ENCODE results near the gene XPO4. TPM values are rescaled to one million over a fixed set of nuclear protein-coding genes. Genes with fewer than 3 reads are reported as not detected.

Gene XPO4
- total RNA-seq, 2 donors from 2014 or later: 9.1 to 9.6 TPM

DNA sequence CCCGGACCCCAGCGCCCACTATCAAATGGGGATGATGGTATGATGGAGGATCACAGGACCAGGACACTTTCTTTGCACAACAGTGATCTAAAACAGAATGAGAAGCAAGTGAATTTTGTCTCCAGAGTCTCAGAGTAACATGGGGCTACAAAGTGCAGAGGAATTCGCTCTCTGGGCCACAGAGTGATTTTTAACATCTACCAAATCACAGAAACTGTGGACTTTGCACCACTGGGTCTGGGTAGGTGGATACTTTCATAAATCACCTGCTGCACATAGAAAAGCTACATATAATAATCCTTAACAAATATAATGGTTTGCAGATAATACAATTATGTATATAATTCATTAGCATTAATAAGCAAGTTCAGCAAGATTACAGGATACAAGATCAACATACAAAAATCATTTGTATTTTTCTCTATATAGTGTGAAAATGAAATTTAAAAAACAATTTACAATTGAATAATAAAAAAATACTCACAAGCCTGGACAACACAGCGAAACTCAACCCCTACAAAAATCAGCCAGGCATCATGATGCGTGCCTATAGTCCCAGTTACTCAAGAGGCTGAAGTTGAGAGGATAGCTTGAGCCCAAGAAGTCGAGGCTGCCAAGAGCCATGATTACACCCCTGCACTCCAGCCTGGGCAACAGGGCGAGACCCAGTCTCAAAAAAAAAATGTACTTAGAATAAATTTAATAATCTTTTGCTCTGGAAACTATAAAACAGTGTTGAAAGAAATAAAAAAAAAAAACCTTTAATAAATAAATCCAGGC, 68.5 kb downstream of the XPO4 start:
- H3K27me3 ChIP-seq: no peaks in the 10 kb centered on the region
- ATAC-seq (no peak), DNase-seq (no peak)
- H3K27ac ChIP-seq: no peak overlapping the region
- intact Hi-C loops (cut with DNase I): no loop called here
- H3K9me3 ChIP-seq: no peaks in the 10 kb centered on the region
- no peak for TF ChIP-seq POLR2A (IDR thresholded peaks at IDR 0.05)
- TF ChIP-seq, protein P1, sequence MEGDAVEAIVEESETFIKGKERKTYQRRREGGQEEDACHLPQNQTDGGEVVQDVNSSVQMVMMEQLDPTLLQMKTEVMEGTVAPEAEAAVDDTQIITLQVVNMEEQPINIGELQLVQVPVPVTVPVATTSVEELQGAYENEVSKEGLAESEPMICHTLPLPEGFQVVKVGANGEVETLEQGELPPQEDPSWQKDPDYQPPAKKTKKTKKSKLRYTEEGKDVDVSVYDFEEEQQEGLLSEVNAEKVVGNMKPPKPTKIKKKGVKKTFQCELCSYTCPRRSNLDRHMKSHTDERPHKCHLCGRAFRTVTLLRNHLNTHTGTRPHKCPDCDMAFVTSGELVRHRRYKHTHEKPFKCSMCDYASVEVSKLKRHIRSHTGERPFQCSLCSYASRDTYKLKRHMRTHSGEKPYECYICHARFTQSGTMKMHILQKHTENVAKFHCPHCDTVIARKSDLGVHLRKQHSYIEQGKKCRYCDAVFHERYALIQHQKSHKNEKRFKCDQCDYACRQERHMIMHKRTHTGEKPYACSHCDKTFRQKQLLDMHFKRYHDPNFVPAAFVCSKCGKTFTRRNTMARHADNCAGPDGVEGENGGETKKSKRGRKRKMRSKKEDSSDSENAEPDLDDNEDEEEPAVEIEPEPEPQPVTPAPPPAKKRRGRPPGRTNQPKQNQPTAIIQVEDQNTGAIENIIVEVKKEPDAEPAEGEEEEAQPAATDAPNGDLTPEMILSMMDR (IDR thresholded peaks at IDR 0.05): no peak
- no peaks in the 10 kb centered on the region for H3K4me1 ChIP-seq
- peaks cover 0 to 2% of the 10 kb centered on the region in 2 donors for H3K36me3 ChIP-seq (replicated peaks in 1 of 2; ENCODE audit: insufficient read depth in 1 of 2, low read depth in 2 of 2)
- H3K4me3 ChIP-seq: no peak overlapping the region
- 87 to 94% methylated on average over 6 to 7 of the region's 7 CpGs for WGBS, 2 donors

DNA sequence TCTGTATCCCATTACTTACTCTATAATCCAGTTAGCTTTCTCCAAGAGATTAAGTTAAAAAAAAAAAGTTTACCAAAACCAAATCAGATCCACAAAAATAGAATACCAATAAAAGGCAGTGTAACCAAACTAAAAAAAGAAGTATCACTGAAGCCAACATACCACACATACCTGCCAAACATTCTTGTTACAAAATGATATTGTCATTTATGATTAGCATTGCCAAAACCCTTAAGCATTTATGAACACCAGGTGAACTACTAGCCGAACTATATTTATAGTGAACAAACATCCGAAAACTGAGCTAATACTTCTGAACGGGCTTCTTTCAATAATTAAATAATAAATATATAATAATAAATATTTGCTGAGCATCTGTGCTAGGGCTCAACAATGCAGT, 69.7 kb downstream of the XPO4 start:
- Histone ChIP-seq H3K9me3 (no peaks in the 10 kb centered on the region), H3K4me3 (no peak overlapping the region), H3K4me1 (no peaks in the 10 kb centered on the region), H3K27ac (no peak overlapping the region), H3K36me3 (replicated peaks in 1 of 2; ENCODE audit: insufficient read depth in 1 of 2, low read depth in 2 of 2) (no peaks in the 10 kb centered on the region), H3K27me3 (no peaks in the 10 kb centered on the region)
- WGBS, 2 donors: 68 to 81% methylated on average over 3 of the region's 3 CpGs
- DNase-seq (no peak), ATAC-seq (no peak)
- TF ChIP-seq, protein P1 (IDR thresholded peaks at IDR 0.05): no peak
- TF ChIP-seq POLR2A (IDR thresholded peaks at IDR 0.05): no peak
- intact Hi-C loops (cut with DNase I): no loop called here

DNA sequence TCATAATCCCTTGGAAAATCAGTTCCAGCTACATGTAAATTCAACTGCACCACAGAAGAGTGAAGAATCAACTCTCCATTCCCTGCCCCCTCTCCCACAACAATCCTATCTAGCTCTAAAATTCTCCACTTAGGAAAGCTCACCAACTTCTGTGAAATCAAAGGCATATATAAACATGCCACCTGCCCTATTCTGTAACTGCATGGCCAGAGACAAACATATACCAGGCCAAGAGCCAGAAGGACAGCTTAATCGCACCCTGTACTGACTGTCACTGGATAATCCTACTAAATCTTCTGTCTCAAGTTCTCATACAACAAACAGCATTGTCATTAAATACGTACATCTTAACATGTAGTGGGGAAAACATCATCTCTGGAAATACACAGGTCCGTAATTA, 70.6 kb downstream of the XPO4 start:
- intact Hi-C loops (cut with DNase I): no loop called here
- no peak overlapping the region for H3K27ac ChIP-seq

DNA sequence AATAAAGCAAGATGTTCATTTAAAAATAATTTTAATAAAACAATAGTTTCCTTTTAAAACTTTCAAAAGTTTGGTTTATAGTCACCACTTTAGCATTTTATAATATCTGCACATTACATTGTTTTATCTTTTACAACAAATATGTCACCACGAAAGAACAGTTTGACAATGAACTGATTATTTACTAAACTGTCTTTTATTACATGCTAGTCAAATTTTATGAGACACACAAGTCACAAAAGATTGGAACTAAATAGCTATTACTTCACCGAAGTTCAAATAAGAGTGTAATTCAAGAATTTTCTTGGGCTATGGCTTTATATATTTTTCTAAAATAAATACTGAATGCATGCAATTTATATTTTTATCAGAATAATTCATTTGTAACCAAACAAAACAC, 71.3 kb downstream of the XPO4 start:
- intact Hi-C loops (cut with DNase I): no loop called here
- H3K36me3 ChIP-seq (replicated peaks in 1 of 2; ENCODE audit: insufficient read depth in 1 of 2, low read depth in 2 of 2): no peaks in the 10 kb centered on the region
- TF ChIP-seq, protein P1 (IDR thresholded peaks at IDR 0.05): no peak
- no peak for TF ChIP-seq POLR2A (IDR thresholded peaks at IDR 0.05)

More for the DNA sequence above, 70.6 kb downstream of the XPO4 start:
- DNase-seq: no peak
- TF ChIP-seq, protein P1 (IDR thresholded peaks at IDR 0.05): no peak
- TF ChIP-seq POLR2A (IDR thresholded peaks at IDR 0.05): no peak
- no peak for ATAC-seq
- WGBS, 2 donors: 73 to 80% methylated on average over 3 of the region's 3 CpGs
- Histone ChIP-seq H3K36me3 (replicated peaks in 1 of 2; ENCODE audit: insufficient read depth in 1 of 2, low read depth in 2 of 2) (no peaks in the 10 kb centered on the region), H3K27me3 (no peaks in the 10 kb centered on the region), H3K4me1 (no peaks in the 10 kb centered on the region), H3K4me3 (no peak overlapping the region), H3K9me3 (no peaks in the 10 kb centered on the region)

More for the DNA sequence above, 71.3 kb downstream of the XPO4 start:
- H3K27me3 ChIP-seq: no peaks in the 10 kb centered on the region
- ATAC-seq: no peak
- no peaks in the 10 kb centered on the region for H3K4me1 ChIP-seq
- H3K4me3 ChIP-seq: no peak overlapping the region
- H3K9me3 ChIP-seq: no peaks in the 10 kb centered on the region
- 36 to 42% methylated on average over 2 of the region's 2 CpGs for WGBS, 2 donors
- DNase-seq: no peak
- H3K27ac ChIP-seq: no peak overlapping the region

Data from body of pancreas (tissue), 4 donors.